GM21528 (cell line): ENCODE data around the gene NFYC.
"Not testable (repeated sequence)": the region's sequence is repeated elsewhere in the genome, so short reads cannot be mapped to it uniquely, and the experiment has no call there.

ENCODE experiments used
- ATAC-seq: cut with Tn5 transposase; IDR thresholded peaks from one replicate; pipeline ENCODE4 v1.9.1; 2021; ENCODE audit warnings: mild to moderate bottlenecking, moderate library complexity; ENCODE audit not compliant: unreplicated experiment, low FRiP score

NFYC gene

DNA sequence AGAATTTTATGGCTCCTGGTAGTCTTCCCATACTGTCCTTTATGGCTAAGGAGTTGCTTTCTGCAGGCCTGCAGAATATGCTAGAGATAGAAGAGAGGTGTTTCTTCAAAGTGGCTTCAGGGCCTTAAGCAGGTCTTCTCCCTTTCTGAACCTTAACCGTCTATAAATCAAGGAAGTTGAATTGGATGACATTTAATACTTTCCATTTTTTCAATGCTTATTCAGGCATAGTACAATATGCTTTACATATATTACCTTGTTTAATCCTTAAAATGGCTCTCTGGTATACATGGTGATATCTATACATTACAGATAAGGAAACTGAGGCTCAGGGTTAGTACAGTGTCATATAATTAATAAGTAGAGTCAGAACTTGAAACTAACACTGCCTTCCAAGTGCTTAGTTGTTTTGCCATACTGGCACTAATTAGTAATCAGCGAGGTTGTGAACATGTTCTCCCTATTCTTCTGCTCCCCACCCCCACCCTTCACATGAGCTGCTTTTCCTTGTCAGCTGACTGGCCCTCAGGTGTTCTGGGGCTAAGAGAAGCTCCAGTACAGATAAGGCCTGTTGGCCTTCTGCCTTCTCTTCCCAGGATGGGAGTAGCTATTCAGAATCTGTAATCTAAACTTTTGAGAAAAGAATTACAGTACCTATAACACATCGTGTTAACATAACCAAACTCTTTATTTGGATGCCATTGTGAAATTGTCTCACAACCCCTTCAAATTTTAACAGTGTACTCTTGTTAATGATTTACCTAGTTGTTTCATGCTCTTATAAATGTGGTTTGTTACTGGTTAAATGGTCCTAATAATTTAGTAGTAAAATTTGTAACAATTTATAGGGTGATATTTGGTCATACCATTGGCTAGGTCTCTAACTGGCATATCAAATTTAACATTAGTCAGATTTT, 13.6 kb downstream of the NFYC start:
- no peak for ATAC-seq

DNA sequence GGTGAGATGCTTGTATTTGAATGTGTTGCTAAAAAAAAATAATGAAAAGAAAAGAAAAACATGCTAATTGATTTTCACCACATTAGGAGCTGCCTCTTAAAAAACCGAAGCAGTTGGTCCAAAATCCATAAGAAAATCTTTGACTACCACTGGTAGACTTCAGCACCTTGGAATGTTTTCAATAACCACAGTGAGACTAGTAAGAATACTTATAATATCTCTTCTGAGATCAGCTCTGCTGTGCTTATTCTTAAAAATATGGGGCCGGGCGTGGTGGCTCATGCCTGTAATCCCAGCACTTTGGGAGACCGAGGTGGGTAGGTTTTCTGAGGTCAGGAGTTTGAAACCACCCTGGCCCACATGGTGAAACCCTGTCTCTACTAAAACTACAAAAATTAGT, 15.1 kb downstream of the NFYC start:
- no peak for ATAC-seq

DNA sequence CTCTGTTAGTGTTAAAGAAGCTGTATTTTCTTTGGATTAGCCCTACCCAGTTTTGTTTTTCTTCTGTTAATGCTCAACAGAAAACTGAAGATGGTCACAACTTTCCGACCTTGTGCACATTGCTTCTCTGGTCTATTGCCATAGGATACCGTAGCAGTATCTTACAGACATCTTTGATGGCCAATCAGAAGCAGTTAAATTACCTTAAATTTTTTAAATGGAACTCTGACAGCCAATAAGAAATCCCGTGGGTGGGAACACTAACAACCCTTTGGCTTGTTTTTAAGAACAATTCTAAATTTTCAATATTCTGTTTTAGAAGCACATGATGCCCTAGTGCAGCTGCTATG, 17.2 kb downstream of the NFYC start:
- ATAC-seq = peak; percentile 61

DNA sequence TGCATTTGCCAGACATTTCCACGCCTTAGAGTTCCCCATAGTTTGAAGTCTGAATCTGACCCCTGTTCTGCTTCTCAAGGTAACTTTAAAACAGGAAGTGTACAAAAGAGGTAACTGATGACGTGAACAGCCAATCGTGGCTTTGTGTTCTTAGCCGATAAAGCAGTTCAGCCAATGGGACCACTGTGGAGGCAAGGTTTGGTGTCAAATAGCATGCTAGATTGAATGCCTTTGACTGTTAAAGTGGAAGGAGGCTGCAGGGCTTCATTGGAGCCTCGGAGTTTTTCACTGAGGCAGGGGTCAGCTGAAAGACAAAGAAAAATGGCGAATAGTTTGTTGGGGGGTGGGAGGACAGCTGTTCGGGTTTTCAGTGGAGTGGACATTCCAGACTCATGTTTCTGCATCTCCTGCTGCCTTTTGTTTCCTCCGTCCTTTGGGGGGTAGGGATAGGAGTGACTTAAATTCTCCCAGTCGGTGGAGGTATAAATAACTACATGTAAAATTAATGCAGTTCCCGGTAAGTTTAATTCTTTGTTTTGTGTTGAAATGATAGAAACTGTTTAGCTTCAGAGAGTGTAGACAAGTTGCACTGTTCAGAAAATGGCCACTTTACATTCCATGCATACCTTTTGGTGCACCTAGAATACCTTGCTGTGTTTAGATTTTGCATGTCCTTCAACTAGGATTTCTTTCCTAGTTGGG, 17.7 kb downstream of the NFYC start:
- peak; percentile 90 for ATAC-seq

DNA sequence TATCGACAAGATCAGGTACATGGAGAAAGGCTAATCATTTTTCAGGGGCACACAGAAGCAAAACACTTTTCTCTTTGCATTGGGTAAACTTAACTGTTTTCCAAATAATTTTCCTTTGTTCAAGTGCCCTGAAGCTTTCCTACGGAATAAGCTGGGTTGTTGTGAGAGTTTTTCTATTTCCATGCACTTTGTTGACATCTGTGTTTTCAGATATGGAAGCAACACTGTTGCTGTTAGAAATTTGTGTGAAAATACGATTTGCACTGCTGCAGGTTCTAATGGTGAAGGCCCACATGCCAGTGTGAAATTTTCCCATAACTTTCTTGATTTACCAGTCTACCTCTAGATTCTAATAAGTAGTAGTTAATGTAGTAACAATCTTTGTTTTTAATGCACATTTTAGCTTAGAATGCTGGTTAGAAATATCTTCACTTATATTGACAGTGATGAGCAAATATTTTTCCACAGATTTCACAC, 18.3 kb downstream of the NFYC start:
- ATAC-seq = no peak

DNA sequence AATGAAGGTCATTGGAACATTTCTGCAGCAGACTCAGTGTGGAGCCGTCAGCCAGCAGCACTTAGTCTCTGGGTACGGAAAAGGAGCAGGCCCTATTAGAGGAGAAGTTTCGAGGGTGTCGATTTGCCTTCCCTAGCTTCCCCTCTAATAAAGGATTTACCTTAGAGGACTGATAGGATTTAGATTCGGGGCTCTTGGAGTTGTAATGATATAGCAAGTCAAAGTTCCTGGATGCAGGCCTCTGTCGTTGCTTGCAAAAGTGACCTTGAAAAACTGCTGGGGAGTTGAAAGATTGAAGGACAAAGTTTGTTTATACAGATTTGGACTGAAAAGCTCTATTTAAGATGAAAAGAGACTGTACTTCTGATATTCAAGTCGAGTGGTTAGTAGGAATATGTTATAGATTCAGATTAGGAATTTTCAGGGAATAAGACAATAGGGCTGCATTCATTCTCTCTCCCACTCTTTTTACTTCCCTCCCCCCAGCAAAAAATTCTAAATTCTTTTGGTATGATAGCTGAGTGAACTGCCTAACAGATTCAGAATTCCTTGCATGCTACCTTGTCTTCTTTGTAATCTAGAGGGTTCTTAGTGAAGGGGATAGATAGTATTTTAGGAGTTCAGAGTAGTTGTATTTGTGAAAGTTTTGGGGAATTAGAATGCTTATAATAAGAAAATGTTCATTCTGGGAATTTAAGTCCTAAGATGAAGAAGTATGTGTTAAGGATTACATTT, 19.2 kb downstream of the NFYC start:
- ATAC-seq = no peak

DNA sequence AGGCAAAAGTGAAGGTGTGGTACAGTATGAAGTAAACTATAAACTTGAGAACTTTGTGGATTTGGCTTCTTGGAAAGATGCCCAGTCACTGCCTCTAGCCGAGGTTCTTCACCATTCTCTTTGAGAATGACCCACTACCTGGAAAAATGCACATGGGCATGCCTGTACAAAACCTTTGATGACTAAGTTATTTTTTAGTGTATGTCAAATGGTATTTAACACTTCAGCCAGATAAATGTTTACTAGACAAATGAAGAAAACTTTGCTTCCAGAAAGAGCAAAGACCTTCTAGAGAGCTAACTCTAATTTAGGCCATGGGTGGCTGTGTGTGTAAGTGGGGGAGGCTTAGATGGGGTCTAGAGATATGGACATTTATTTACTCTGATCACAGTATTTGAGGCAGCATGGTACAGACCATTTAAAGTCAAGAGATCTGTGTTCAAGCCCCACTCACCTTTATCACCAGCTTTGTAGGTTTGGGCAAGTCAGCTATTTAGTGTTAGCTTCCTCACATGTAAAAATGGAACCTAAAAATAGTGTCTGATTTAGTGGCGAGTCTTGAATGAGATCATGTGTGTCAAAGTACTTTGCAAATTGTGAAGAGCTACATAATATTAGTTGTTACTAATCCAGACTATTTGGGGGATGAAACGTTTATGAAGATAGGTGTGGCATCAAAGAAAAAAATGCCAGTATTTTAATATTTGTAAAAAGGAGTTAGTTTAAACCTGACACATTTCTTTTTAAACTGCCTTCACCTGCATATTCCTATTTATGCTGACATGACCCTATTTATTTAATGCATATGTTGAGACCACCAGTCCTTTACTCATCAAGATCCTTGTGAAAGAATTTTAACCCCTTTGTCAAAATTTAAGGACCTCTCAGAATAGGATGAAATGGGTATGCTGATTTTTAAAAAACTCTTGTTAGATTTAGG, 20.2 kb downstream of the NFYC start:
- ATAC-seq = no peak

DNA sequence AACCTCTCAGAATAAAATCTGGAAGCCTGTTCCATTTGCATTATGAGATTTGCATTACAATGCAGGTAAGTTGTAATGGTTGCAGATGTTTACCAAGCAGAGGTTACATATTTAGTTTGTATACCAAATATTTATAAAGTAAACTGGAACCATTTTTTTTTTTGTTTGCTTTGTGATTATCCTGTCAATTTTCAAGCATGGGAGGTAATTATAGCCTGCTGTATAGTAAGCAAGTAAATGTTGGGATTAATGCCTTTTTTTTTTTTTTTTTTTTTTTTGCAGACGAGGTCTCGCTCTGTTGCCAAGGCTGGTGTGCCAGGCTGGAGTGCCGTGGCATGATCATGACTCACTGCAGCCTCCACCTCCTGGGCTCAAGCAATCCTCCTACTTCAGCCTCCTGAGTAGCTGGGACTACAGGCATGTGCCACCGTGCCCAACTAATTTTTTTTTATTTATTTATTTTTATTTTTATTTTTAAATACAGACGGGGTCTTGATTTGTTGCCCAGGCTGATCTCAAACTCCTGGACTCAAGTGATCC, 21.0 kb downstream of the NFYC start:
- no peak for ATAC-seq

DNA sequence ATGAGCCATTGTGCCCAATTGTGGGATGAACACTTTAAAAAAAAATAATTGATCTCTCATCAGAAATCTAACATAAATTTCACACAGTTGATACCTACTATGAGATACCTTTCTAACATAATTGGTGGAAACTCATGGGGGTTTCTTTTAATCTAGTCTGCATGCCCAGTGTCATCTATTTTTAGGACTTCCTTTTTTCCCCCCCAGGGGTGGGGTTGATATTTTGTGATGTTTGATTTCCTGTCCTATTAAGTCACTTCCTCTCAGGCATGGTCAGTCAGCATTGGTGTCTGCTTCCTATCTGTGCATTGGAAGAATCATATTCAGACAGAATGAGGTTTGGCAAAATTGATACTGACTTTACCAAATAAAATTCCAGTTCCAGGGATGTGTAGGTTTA, 21.5 kb downstream of the NFYC start:
- no peak for ATAC-seq

DNA sequence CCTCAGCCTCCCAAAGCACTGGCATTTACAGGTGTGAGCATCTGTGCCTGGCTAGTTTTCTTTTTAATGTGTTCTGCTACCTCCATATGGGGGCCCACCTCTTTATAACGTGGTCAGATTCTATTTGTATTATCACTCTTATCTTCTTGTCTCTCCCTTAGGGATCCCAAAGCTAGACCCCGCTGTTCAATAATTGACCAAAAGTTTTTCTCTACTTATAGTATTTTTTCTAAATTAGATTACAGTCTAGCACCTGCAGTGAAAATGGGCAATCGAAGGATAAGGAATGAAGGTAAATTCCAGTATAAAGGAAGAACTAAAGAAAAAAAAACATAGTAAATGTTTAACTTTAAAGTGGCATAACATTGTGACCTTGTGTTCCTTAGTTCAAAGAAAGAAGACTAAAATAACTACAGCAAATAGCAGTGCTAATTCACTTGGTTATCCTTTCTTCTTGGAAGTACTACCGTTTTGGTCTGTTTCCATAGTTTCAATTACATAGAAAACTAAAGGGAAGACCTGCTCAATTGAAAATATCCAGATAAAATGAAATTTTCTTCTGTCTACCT, 24.1 kb downstream of the NFYC start:
- no peak for ATAC-seq

DNA sequence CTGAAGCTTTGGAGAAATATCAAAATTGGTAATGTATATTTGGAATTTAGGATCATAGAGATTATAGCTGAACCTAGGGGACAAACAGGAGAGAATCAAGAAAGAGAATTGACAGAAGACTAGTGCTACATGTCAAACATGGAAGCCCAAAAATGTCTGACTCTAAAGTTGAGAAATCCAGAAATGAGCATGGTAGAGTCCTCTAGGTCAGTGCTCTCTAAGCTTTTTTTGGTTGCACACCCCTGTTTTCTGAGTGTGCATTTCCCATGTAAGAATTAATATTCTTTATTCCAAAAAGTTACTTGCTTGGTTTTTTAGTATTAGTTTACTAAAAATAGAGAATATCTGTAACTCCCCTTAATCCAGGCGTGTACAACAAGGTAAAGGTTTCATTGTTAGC, 25.6 kb downstream of the NFYC start:
- no peak for ATAC-seq

DNA sequence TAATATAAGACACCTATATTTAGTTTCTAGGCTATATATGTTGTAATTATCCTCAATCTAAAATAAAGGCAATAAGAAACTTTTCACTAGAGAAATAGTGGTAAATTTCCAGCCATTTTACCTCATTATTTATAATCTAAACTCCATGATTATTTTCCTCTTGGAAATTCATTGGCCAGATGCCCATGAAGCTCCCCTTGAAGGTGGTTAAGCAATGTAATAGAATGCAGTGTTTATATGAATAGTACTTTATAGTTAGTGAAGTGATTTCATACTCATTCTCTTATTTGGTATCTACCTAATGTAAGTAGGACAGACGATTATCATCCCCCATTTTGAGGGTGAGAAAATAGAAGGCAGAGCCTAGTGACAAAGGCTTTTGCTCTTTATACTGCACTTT, 26.5 kb downstream of the NFYC start:
- no peak for ATAC-seq

DNA sequence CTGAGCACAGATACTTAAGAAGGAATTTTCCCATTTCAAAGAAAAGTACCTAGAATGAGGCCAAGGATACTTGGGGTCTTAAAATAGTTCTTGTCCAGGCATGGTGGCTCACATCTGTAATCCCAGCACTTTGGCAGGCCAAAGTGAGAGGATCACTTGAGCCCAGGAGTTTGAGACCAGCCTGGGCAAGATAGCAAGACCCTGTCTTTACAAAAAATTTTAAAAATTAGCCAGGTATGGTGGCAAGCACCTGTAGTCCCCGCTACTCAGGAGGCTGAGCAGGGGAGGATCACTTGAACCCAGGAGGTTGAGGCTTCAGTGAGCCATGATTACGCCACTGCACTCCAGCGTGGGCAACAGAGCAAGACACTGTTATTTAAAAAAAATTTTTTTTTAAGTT, 29.0 kb downstream of the NFYC start:
- no peak for ATAC-seq

DNA sequence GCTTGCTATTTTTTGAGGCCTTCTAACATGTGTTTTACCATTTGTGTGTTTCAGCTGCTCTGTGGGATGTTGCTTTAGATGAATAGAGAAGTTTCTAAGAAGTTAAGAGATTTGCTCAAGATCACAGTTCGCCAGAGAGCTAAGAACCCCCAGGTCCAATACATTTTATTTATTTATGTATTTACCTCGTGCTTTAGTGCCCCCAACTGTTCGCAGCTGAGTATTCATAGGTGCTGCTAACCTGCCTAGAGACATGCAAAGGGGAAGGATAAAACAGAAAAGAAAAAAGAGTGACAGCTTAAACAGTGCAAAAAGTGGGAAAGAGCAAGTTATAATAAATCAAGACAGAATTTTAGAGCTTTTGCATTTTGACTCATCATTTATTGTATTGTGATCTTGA, 31.1 kb downstream of the NFYC start:
- ATAC-seq = no peak

DNA sequence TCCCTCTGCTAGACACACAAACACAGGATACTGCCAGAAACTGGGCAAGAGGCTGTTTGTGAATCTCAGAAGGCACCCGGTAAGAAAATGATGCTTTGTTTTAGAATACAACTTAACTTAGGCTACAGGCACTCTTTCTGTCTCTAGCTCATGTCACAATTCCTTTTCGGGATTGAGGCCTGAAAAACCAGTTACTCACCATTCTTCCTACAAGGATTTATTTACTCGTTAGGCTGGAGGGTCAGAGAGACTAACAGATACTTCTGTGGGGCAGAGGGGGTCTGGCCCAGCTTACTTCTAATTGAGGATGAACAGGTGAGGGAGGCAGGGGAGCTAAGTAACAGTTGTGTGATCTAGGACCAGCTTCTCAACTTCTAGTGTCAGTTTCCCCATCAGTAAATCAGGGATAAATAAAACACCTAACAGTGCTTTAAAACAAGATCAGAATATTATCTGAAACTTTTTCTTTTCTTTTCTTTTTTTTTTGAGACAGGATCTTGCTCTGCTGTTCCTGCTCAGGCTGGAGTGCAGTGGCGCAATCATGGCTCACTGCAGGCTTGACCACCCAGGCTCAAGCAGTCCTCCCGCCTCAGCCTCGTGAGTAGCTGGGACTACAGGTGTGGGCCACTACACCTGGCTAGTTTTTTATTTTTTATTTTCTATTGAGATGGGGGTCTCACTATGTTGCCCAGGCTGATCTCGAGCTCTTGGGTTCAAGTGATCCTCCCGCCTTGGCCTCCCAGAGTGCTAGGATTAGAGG, 31.9 kb downstream of the NFYC start:
- ATAC-seq = no peak

DNA sequence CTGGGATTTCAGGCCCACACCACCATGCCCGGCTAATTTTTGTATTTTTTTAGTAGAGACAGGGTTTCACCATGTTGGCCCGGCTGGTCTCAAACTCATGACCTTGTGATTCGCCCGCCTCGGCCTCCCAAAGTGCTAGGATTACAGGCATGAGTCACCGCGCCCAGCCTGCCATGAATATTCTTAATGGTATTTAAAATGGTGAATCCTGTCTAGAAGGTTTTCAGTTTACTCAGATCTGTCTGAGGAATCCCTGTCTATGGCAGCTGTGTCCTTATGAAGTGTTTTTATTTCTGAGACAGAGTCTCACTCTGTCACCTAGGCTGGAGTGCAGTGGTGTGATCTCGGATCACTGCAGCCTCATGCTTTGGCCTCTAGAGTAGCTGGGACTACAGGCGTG, 36.2 kb downstream of the NFYC start:
- ATAC-seq = not testable (repeated sequence)

DNA sequence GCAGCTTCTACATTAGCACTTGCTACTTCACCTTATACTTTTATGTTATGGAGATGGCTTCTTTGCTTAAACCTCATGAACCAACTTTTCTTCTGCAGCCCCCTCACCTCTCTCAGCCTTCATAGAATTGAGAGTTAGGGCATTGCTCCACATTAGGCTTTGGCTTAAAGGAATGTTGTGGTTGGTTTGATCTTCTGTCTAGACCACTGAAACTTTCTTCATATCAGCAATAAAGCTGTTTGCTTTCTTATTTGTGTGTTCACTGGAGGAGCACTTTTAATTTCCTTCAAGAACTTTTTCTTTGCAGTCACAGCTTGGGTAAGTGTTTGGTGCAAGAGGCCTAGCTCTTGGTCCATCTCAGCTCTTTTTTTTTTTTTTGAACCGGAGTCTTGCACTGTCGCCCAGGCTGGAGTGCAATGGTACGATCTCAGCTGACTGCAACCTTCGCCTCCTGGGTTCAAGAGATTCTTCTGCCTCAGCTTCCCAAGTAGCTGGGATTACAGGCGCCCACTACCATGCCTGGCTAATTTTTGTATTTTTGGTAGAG, 37.9 kb downstream of the NFYC start:
- ATAC-seq = not testable (repeated sequence)

DNA sequence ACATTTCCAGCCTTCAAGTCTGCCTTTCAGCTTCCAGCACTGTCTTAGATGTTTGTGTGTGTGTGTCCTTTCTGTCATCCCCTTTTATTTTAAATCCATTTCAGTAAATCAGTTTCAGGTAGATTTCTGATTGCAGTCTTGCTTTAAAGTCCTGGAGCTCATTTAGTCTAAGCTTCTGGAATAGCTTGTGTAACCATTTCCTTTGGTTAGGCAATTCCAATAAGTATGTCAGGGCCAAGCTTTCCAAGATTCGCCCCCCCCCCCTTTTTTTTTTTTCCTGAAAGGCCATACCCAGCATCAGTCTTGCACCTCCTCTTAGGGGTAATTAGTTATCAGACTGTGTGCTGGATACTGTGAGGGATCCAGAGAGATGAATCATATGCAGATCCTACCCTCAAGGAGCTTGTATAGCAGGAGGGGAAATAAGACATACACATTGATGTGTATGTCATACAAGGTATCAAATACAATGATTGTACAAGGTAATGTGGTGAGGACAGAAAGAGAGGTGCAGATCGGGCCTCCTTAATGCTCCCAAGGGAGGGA, 41.3 kb downstream of the NFYC start:
- no peak for ATAC-seq
